Astrocyte (in vitro differentiated cells and primary cell): ENCODE results near the gene ADAMTSL5. TPM values are rescaled to one million over a fixed set of nuclear protein-coding genes. Genes with fewer than 3 reads are reported as not detected.

Experiments used
- DNase-seq: peaks from one replicate; pipeline ENCODE4 v3.0.0-alpha.2; 2010; ENCODE audit warnings: low read depth
- FAIRE-seq: peaks from 2 replicates; lab custom pipeline; 2011; peaks lifted over from hg19 to GRCh38; lab: Jason Lieb, UNC
- H2AFZ ChIP-seq: 2 replicates; pipeline ENCODE4 v1.6.0; 2012; ENCODE audit warnings: low read depth, low read length, inconsistent platforms
- H3K27ac ChIP-seq: 2 replicates; pipeline ENCODE4 v1.5.1; 2011; ENCODE audit warnings: low read depth, low read length, inconsistent platforms
- H3K27me3 ChIP-seq: 2 replicates; pipeline ENCODE4 v1.6.0; 2011; ENCODE audit warnings: low read length, inconsistent platforms; ENCODE audit not compliant: insufficient read depth
- H3K36me3 ChIP-seq: 2 replicates; pipeline ENCODE4 v1.5.1; 2011; ENCODE audit warnings: low read length, inconsistent platforms; ENCODE audit not compliant: insufficient read depth
- H3K4me1 ChIP-seq: 2 replicates; pipeline ENCODE4 v1.5.1; 2011; ENCODE audit warnings: low read length, inconsistent platforms; ENCODE audit not compliant: insufficient read depth
- H3K4me2 ChIP-seq: 2 replicates; pipeline ENCODE4 v1.6.0; 2012; ENCODE audit warnings: low read length, inconsistent platforms
- H3K4me3 ChIP-seq: 2 replicates; pipeline ENCODE4 v1.5.1; 2011; ENCODE audit warnings: low read depth, mild to moderate bottlenecking, low read length, inconsistent platforms; ENCODE audit not compliant: insufficient read depth
- H3K79me2 ChIP-seq: 2 replicates; pipeline ENCODE4 v1.6.0; 2012; ENCODE audit warnings: mild to moderate bottlenecking, low read length, inconsistent platforms; ENCODE audit not compliant: insufficient read depth
- H3K9ac ChIP-seq: 2 replicates; pipeline ENCODE4 v1.6.0; 2012; ENCODE audit warnings: mild to moderate bottlenecking, low read length, inconsistent platforms
- H3K9me3 ChIP-seq: 2 replicates; pipeline ENCODE4 v1.5.1; 2012; ENCODE audit warnings: low read depth, mild to moderate bottlenecking, low read length, inconsistent platforms; ENCODE audit not compliant: insufficient read depth
- H4K20me1 ChIP-seq: 2 replicates; pipeline ENCODE4 v1.6.0; 2012; ENCODE audit warnings: low read length, inconsistent platforms; ENCODE audit not compliant: insufficient read depth
- H3K27ac Mint-ChIP-seq: one replicate; pipeline ENCODE4 v1.8.0; 2021; ENCODE audit warnings: mild to moderate bottlenecking, mixed read lengths; ENCODE audit not compliant: unreplicated experiment
- H3K27me3 Mint-ChIP-seq: one replicate; pipeline ENCODE4 v1.8.0; 2021; ENCODE audit warnings: low read depth, mixed read lengths; ENCODE audit not compliant: unreplicated experiment
- H3K36me3 Mint-ChIP-seq: one replicate; pipeline ENCODE4 v1.8.0; 2021; ENCODE audit warnings: low read depth, mixed read lengths; ENCODE audit not compliant: unreplicated experiment
- H3K4me1 Mint-ChIP-seq: one replicate; pipeline ENCODE4 v1.8.0; 2021; ENCODE audit warnings: low read depth, mixed read lengths; ENCODE audit not compliant: unreplicated experiment
- H3K4me3 Mint-ChIP-seq: one replicate; pipeline ENCODE4 v1.8.0; 2021; ENCODE audit warnings: mild to moderate bottlenecking, moderate library complexity, mixed read lengths; ENCODE audit not compliant: unreplicated experiment
- H3K9me3 Mint-ChIP-seq: one replicate; pipeline ENCODE4 v1.8.0; 2021; ENCODE audit warnings: mild to moderate bottlenecking, mixed read lengths; ENCODE audit not compliant: unreplicated experiment
- CTCF ChIP-seq: IDR thresholded peaks from 2 replicates; pipeline ENCODE4 v1.5.1; 2011; ENCODE audit warnings: low read depth, mild to moderate bottlenecking, inconsistent platforms, low read length, moderate library complexity; ENCODE audit not compliant: insufficient read depth
- EZH2 ChIP-seq: IDR thresholded peaks from 2 replicates; pipeline ENCODE4 v1.6.1; 2012; ENCODE audit warnings: mild to moderate bottlenecking, low read length, inconsistent platforms; ENCODE audit not compliant: insufficient read depth
- total RNA-seq: library from RNA; stranded (reverse); gene quantifications from 2 replicates; pipeline ENCODE4 v1.2.1, GENCODE V29; 2021

Gene ADAMTSL5
- total RNA-seq, 1 donor from 2014 or later, result 5.5 TPM

DNA sequence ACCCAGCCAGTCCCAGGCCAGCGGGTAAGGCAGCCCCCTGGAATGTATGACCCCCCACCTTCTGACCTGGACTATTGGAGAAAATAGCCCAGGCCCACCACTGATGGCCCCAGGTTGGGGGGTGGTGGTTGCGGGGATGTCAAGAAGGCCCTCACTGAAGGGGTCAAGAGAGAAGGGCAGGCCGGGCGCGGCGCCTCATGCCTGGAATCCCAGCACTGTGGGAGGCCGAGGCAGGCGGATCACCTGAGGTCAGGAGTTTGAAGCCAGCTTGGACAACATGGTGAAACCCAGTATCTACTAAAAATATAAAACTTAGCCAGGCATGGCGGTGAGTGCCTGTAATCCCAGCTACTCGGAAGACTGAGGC lies 1.5 kb upstream of the ADAMTSL5 start:
- peaks cover 16% of the 10 kb centered on the region for H3K27me3 Mint-ChIP-seq
- no peak overlapping the region for H3K4me3 Mint-ChIP-seq
- Histone ChIP-seq H3K36me3 (no peaks in the 10 kb centered on the region), H3K9me3 (peaks cover 4% of the 10 kb centered on the region), H3K9ac (no peak overlapping the region), H3K4me1 (peaks cover 4% of the 10 kb centered on the region), H2AFZ (no peak overlapping the region), H3K4me2 (no peak overlapping the region), H4K20me1 (no peaks in the 10 kb centered on the region), H3K4me3 (no peak overlapping the region), H3K79me2 (no peaks in the 10 kb centered on the region), H3K27me3 (peaks cover 2% of the 10 kb centered on the region), H3K27ac (no peak overlapping the region)
- DNase-seq, result no peak
- H3K9me3 Mint-ChIP-seq, result no peaks in the 10 kb centered on the region
- FAIRE-seq, result no peak
- no peaks in the 10 kb centered on the region for H3K4me1 Mint-ChIP-seq
- peak overlapping the region; percentile 66 for H3K27ac Mint-ChIP-seq
- TF ChIP-seq EZH2 (no peak), CTCF (no peak)
- H3K36me3 Mint-ChIP-seq, result no peaks in the 10 kb centered on the region

DNA sequence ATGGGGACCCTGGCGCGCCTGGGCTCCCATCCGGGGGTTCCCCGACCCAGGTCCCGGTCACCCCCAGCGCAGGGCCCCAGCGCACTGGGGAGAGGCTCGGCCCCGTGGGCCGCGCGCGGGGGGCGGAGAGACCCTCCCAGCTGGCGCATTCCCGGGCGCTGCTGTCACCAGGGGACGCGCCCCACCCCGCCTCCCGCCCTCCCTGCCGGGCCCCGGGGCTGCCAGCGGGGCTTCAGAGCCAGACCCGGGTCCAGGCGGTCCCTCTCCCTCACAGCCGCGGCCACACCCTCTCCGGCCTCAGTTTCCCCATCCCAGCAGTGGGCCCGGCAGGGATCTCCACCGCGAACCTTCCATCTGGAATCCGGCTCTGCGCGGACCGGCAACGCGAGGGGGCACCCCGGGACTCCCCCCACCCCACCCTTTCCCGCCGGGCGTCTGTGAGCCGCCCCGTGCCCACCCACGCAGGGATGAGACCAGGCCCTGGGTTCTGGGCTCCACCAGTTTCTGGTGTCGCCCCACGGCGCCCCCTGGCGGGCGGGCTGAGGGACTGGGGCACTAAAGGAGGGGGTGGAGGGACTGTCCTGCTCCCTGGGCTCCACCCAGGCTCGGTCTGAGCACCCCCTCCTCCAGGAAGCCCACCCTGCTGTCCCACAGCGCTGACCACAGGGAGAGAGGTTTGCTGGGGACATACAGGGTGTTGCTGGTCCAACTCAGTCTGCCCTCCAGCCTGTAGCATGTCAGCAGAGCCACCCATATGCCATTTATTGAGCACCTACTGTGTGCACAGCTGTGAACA lies 878 bp upstream of the ADAMTSL5 start:
- FAIRE-seq, result no peak
- no peaks in the 10 kb centered on the region for H3K36me3 ChIP-seq
- peaks cover 2% of the 10 kb centered on the region for H3K27me3 ChIP-seq
- H3K4me3 ChIP-seq, result peak overlapping the region; percentile 28
- peaks cover 6% of the 10 kb centered on the region for H3K9me3 ChIP-seq
- Mint-ChIP-seq H3K9me3 (no peaks in the 10 kb centered on the region), H3K36me3 (no peaks in the 10 kb centered on the region), H3K27ac (no peak overlapping the region), H3K27me3 (peaks cover 16% of the 10 kb centered on the region), H3K4me3 (no peak overlapping the region), H3K4me1 (no peaks in the 10 kb centered on the region)
- no peak overlapping the region for H2AFZ ChIP-seq
- H3K9ac ChIP-seq, result peak overlapping the region; percentile 62
- TF ChIP-seq EZH2, result no peak
- peak; percentile 27 for TF ChIP-seq CTCF
- DNase-seq, result no peak
- H4K20me1 ChIP-seq, result no peaks in the 10 kb centered on the region
- H3K79me2 ChIP-seq, result no peaks in the 10 kb centered on the region
- peaks cover 4% of the 10 kb centered on the region for H3K4me1 ChIP-seq
- H3K4me2 ChIP-seq, result peak overlapping the region; percentile 82
- H3K27ac ChIP-seq, result no peak overlapping the region
